AG08395 (cell line): ENCODE data around the gene HOXA5.
A peak's percentile ranks its signal among the peaks of the same experiment; 100 is the strongest.

ENCODE experiments used
- DNase-seq: peaks from one replicate; pipeline ENCODE4 v3.0.0; 2012; ENCODE audit warnings: mixed read lengths, low spot score

Gene HOXA5

GRCh38 chr7:27143023-27143949 lies at the start of gene HOXA5:
Gene HOXA5 (minus strand): TSS chr7:27143681. CDS start chr7:27143607, 74 bp downstream.
- no peak for DNase-seq

GRCh38 chr7:27192546-27193334 lies 49.3 kb upstream of the HOXA5 start:
- DNase-seq: no peak

GRCh38 chr7:27191833-27192545 lies 48.5 kb upstream of the HOXA5 start:
- no peak for DNase-seq

- DNase-seq: no peak
These were observed 47.8 kb upstream of the HOXA5 start for GRCh38 chr7:27191161-27191731.

GRCh38 chr7:27189997-27190748 lies 46.7 kb upstream of the HOXA5 start:
- DNase-seq: no peak

GRCh38 chr7:27189295-27189996 lies 46.0 kb upstream of the HOXA5 start:
- DNase-seq: no peak

- DNase-seq: no peak
These were observed 45.2 kb upstream of the HOXA5 start for GRCh38 chr7:27188386-27189294.

GRCh38 chr7:27187475-27188385 lies 44.2 kb upstream of the HOXA5 start:
- DNase-seq: no peak

GRCh38 chr7:27186668-27187474 lies 43.4 kb upstream of the HOXA5 start:
- DNase-seq: no peak

GRCh38 chr7:27185854-27186667 lies 42.6 kb upstream of the HOXA5 start:
- DNase-seq: no peak

GRCh38 chr7:27185013-27185853 lies 41.8 kb upstream of the HOXA5 start, which contains the start of gene HOXA11:
Gene HOXA11 (minus strand): TSS chr7:27185232. CDS start chr7:27185144, 88 bp downstream.
- peak; percentile 95 for DNase-seq

GRCh38 chr7:27184337-27185012 lies 41.0 kb upstream of the HOXA5 start:
- DNase-seq: no peak

GRCh38 chr7:27183682-27184336 lies 40.3 kb upstream of the HOXA5 start:
- no peak for DNase-seq

- DNase-seq: no peak
These were observed 39.6 kb upstream of the HOXA5 start for GRCh38 chr7:27182861-27183681.
